Endothelial cell of umbilical vein (primary cell): ENCODE data around the gene PRUNE1. TPM values are rescaled to one million over a fixed set of nuclear protein-coding genes. Genes with fewer than 3 reads are reported as not detected.

Source experiments
- BruUV-seq: library from RNA; stranded (reverse); fragments of 400-500 nt; replicated peaks from 2 replicates; lab custom pipeline; 2021; lab: Mats Ljungman, UMichigan
- CTCF ChIA-PET: fragments of 300-600, 350-600 bp; sonication (Branson Sonifier 250); formaldehyde crosslinking; loops from one replicate; lab custom pipeline; 2021; ENCODE audit warnings: antibody characterized with exemption, inconsistent platforms; lab: Charles Lee
- POLR2A ChIA-PET: fragments of 300-600, 350-600 bp; sonication (Branson Sonifier 250); formaldehyde crosslinking; loops from one replicate; lab custom pipeline; 2021; ENCODE audit warnings: antibody characterized with exemption, inconsistent platforms; lab: Charles Lee
- DNase-seq: peaks from one replicate; pipeline ENCODE4 v3.0.0-alpha.2; 2011; ENCODE audit warnings: low read depth, low spot score
- FAIRE-seq: peaks from 2 replicates; lab custom pipeline; 2011; peaks lifted over from hg19 to GRCh38; lab: Jason Lieb, UNC
- H2AFZ ChIP-seq: 2 replicates; pipeline ENCODE4 v1.6.0; 2012; ENCODE audit warnings: low read depth, low read length, control low read depth, inconsistent platforms
- H3K27ac ChIP-seq: 2 replicates; pipeline ENCODE4 v1.5.1; 2011; ENCODE audit warnings: low read depth, mild to moderate bottlenecking, control low read depth, low read length, moderate library complexity; ENCODE audit not compliant: insufficient read depth
- H3K27me3 ChIP-seq, 2 experiments: 2 replicates each; pipeline versions ENCODE4 v1.6.0 to v1.6.1; 2011; ENCODE audit warnings: low read length in 2 of 2, mixed read lengths in 1 of 2; ENCODE audit not compliant: control insufficient read depth in 2 of 2, insufficient read depth in 2 of 2
- H3K36me3 ChIP-seq, 2 experiments: 2 replicates in 1 of 2; 3 replicates in 1 of 2; pipeline ENCODE4 v1.5.1; 2011; ENCODE audit warnings: low read length in 2 of 2, mild to moderate bottlenecking in 1 of 2, moderate library complexity in 1 of 2; ENCODE audit not compliant: control insufficient read depth in 2 of 2, insufficient read depth in 2 of 2; ENCODE audit errors: extremely low read depth in 1 of 2
- H3K4me1 ChIP-seq: 3 replicates; pipeline ENCODE4 v1.5.1; 2011; ENCODE audit warnings: mild to moderate bottlenecking, low read length; ENCODE audit not compliant: control insufficient read depth, insufficient read depth; ENCODE audit errors: extremely low read depth
- H3K4me2 ChIP-seq: 2 replicates; pipeline ENCODE4 v1.6.1; 2011; ENCODE audit warnings: low read length, control low read depth, mixed read lengths; ENCODE audit not compliant: insufficient read depth
- H3K4me3 ChIP-seq, 3 experiments: fragments of 200-600 bp in 1 of 3; sonication (generic), shearing (Covaris generic) in 1 of 3; replicated peaks in 1 of 3; 2 replicates each; pipeline ENCODE4 v1.5.1; 2011 to 2016; ENCODE audit warnings: control low read depth in 3 of 3, low read length in 3 of 3, mild to moderate bottlenecking in 2 of 3, inconsistent platforms in 1 of 3, low read depth in 1 of 3, moderate library complexity in 1 of 3; ENCODE audit not compliant: insufficient read depth in 1 of 3
- H3K79me2 ChIP-seq: 2 replicates; pipeline ENCODE4 v1.6.0; 2012; ENCODE audit warnings: low read length, inconsistent platforms; ENCODE audit not compliant: control insufficient read depth, insufficient read depth
- H3K9ac ChIP-seq: replicated peaks from 2 replicates; pipeline ENCODE3; 2011; ENCODE audit warnings: low read length, control low read depth; ENCODE audit not compliant: insufficient read depth; ENCODE audit errors: extremely low read depth
- H3K9me1 ChIP-seq: replicated peaks from 3 replicates; pipeline ENCODE4 v1.6.0; 2011; ENCODE audit warnings: mild to moderate bottlenecking, low read length; ENCODE audit not compliant: control insufficient read depth, insufficient read depth; ENCODE audit errors: extremely low read depth
- H3K9me3 ChIP-seq: replicated peaks from 2 replicates; pipeline ENCODE4 v1.5.1; 2012; ENCODE audit warnings: low read length, inconsistent platforms; ENCODE audit not compliant: control insufficient read depth, insufficient read depth
- H4K20me1 ChIP-seq: replicated peaks from 2 replicates; pipeline ENCODE3; 2011; ENCODE audit warnings: mild to moderate bottlenecking, low read length; ENCODE audit not compliant: control insufficient read depth, insufficient read depth; ENCODE audit errors: extremely low read depth
- EZH2 ChIP-seq: IDR thresholded peaks from 2 replicates; pipeline ENCODE4 v1.6.1; 2012; ENCODE audit warnings: borderline replicate concordance, low read depth, mild to moderate bottlenecking, moderate library complexity, low read length, inconsistent platforms; ENCODE audit not compliant: severe bottlenecking
- FOS ChIP-seq: IDR thresholded peaks from 2 replicates; pipeline ENCODE4 v1.6.1; 2011; ENCODE audit warnings: mild to moderate bottlenecking, low read length, moderate library complexity, borderline replicate concordance; ENCODE audit not compliant: insufficient read depth
- GATA2 ChIP-seq: IDR thresholded peaks from 2 replicates; pipeline ENCODE4 v1.7.0; 2011; ENCODE audit warnings: low read depth, mild to moderate bottlenecking, moderate library complexity, mixed read lengths, low read length; ENCODE audit not compliant: insufficient read length, insufficient read depth
- JUN ChIP-seq: IDR thresholded peaks from 2 replicates; pipeline ENCODE4 v1.6.1; 2011; ENCODE audit warnings: borderline replicate concordance, low read depth; ENCODE audit not compliant: insufficient read length, insufficient read depth
- MAX ChIP-seq: IDR thresholded peaks from 2 replicates; pipeline ENCODE4 v1.6.1; 2011; ENCODE audit not compliant: insufficient read depth, insufficient read length
- MYC ChIP-seq: IDR thresholded peaks from one replicate; pipeline ENCODE4 v1.6.1; 2011; ENCODE audit warnings: mild to moderate bottlenecking, low read depth, low read length
- POLR2A ChIP-seq: IDR thresholded peaks from 2 replicates; pipeline ENCODE4 v1.6.1; 2012; ENCODE audit warnings: low read depth, mild to moderate bottlenecking, control low read depth, low read length
- POLR2AphosphoS5 ChIP-seq: IDR thresholded peaks from 2 replicates; pipeline ENCODE4 v1.6.1; 2012; ENCODE audit warnings: low read depth, mild to moderate bottlenecking, control low read depth, low read length, moderate library complexity; ENCODE audit not compliant: insufficient read depth
- dilution Hi-C: fragments of 300-500 bp; cut with MboI; formaldehyde crosslinking; loops from one replicate; pipeline ENCODE4 v1.15.0; 2019; ENCODE audit warnings: low sequenced_read_pairs; ENCODE audit not compliant: extremely low pct_ligation_motif_present
- intact Hi-C: fragments of 100-400 bp; cut with micrococcal nuclease; formaldehyde crosslinking; loops from one replicate; pipeline ENCODE4 v1.10.0; 2022
- polyA plus RNA-seq, 4 experiments: library from polyadenylated mRNA; depleted of rRNA in 3 of 4; stranded (reverse) in 3 of 4; unstranded in 1 of 4; fragments of >200 nt; gene quantifications; 2 replicates each; pipeline versions ENCODE4 v1.2.1 to v1.2.3, GENCODE V29; 2011 to 2012; ENCODE audit warnings: missing spikeins in 1 of 4
- total RNA-seq: library from RNA; stranded (reverse); gene quantifications from 2 replicates; pipeline ENCODE4 v1.2.3, GENCODE V29; 2021
- TF ChIP-seq, protein P1 (sequence below), 2 donors: IDR thresholded peaks; 1 replicate in 1 of 2; 2 replicates in 1 of 2; pipeline ENCODE4 v1.5.1; 2011; ENCODE audit warnings: low read length in 2 of 2, mild to moderate bottlenecking in 2 of 2, moderate library complexity in 2 of 2, control low read depth in 1 of 2, inconsistent platforms in 1 of 2, low read depth in 1 of 2; ENCODE audit not compliant: insufficient read depth in 1 of 2; ENCODE audit errors: extremely low read depth in 1 of 2

The PRUNE1 gene
- total and polyA plus RNA-seq, 2 donors (not counting 3 experiments of a cell fraction or from before 2014, with no cell fraction given) = 8.6 to 17.5 TPM

- H2AFZ ChIP-seq = no peak overlapping the region
- H3K9me3 ChIP-seq = no peaks in the 10 kb centered on the region
- H3K36me3 ChIP-seq = peaks cover 0 to under 1% of the 10 kb centered on the region in 2 experiments
- H4K20me1 ChIP-seq = no peaks in the 10 kb centered on the region
- ChIA-PET POLR2A (no interaction called here), CTCF (interaction anchor here (0.7 to 1.1 kb wide), 3 partner anchors 9 to 44 kb away, joined by 3 read pairs; no protein-coding TSS in a partner anchor)
- FAIRE-seq = no peak
- no peak for TF ChIP-seq POLR2A
- TF ChIP-seq GATA2 = no peak
- no peak for TF ChIP-seq MYC
- no peak for TF ChIP-seq JUN
- no peaks in the 10 kb centered on the region for H3K4me1 ChIP-seq
- no peaks in the 10 kb centered on the region for H3K9me1 ChIP-seq
- BruUV-seq = no TSS peak
- intact Hi-C loops (no loop called here), dilution Hi-C loops (no loop called here)
- H3K4me3 ChIP-seq = no peak overlapping the region
- no peak for DNase-seq
- no peaks in the 10 kb centered on the region for H3K79me2 ChIP-seq
- H3K4me2 ChIP-seq = no peak overlapping the region
- no peak overlapping the region for H3K9ac ChIP-seq
- H3K27ac ChIP-seq = no peak overlapping the region
- H3K27me3 ChIP-seq = no peaks in the 10 kb centered on the region
Observed at GRCh38 chr1:151039521-151039920, 31.3 kb downstream of the PRUNE1 start.

DNA sequence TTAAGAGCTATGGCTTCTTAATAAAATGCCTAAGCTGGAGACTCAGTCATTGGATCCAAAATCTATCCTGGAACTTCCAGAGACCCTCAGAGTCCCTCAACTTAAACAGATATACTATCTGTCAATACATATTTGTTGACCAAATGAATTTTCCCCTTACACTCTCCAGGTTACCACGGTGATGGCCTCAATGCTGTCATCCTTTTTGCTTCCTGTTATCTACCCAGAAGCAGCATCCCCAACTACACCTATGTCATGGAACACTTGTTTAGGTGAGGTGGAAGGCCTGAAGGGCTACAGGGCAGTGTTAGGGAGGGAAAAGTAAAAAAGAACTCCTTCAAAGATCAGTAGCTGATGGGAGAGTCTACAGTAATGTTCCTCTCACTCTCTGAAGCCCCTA, 34.9 kb downstream of the PRUNE1 start:
- no peak for TF ChIP-seq GATA2
- no peak for TF ChIP-seq JUN
- TF ChIP-seq FOS = no peak
- TF ChIP-seq, protein P1, sequence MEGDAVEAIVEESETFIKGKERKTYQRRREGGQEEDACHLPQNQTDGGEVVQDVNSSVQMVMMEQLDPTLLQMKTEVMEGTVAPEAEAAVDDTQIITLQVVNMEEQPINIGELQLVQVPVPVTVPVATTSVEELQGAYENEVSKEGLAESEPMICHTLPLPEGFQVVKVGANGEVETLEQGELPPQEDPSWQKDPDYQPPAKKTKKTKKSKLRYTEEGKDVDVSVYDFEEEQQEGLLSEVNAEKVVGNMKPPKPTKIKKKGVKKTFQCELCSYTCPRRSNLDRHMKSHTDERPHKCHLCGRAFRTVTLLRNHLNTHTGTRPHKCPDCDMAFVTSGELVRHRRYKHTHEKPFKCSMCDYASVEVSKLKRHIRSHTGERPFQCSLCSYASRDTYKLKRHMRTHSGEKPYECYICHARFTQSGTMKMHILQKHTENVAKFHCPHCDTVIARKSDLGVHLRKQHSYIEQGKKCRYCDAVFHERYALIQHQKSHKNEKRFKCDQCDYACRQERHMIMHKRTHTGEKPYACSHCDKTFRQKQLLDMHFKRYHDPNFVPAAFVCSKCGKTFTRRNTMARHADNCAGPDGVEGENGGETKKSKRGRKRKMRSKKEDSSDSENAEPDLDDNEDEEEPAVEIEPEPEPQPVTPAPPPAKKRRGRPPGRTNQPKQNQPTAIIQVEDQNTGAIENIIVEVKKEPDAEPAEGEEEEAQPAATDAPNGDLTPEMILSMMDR (IDR thresholded peaks at IDR 0.05; ENCODE audit: extremely low read depth in 1 of 2, insufficient read depth in 1 of 2, low read depth in 1 of 2, low read length in 2 of 2) = no peak
- no peak for TF ChIP-seq EZH2
- TF ChIP-seq POLR2A = no peak
- TF ChIP-seq MAX = no peak
- no peak for TF ChIP-seq POLR2AphosphoS5
- no peak for TF ChIP-seq MYC
- no peak overlapping the region for H2AFZ ChIP-seq
- FAIRE-seq = no peak
- H3K9me1 ChIP-seq = no peaks in the 10 kb centered on the region
- no peak overlapping the region for H3K4me2 ChIP-seq
- dilution Hi-C loops = no loop called here
- peaks cover 2% of the 10 kb centered on the region for H3K4me1 ChIP-seq
- no peak overlapping the region for H3K9ac ChIP-seq
- DNase-seq = no peak
- no peaks in the 10 kb centered on the region for H3K36me3 ChIP-seq
- H3K27ac ChIP-seq = no peak overlapping the region
- H3K4me3 ChIP-seq = no peak overlapping the region
- intact Hi-C loops = no loop called here
- H4K20me1 ChIP-seq = no peaks in the 10 kb centered on the region
- no peaks in the 10 kb centered on the region for H3K79me2 ChIP-seq
- POLR2A ChIA-PET = no interaction called here
- BruUV-seq = no TSS peak
- CTCF ChIA-PET = interaction anchor here (1.1 to 2.6 kb wide), 6 partner anchors 11 to 57 kb away, joined by 3 to 9 read pairs (median 4); partner anchors contain the start of gene GABPB2
- no peaks in the 10 kb centered on the region for H3K9me3 ChIP-seq
- no peaks in the 10 kb centered on the region for H3K27me3 ChIP-seq
